H1 (cell line): ENCODE results near the gene DENND2C. TPM values are rescaled to one million over a fixed set of nuclear protein-coding genes. Genes with fewer than 3 reads are reported as not detected.

Experiments
- EP300 ChIP-seq, 2 experiments: IDR thresholded peaks; 1 replicate in 1 of 2; 2 replicates in 1 of 2; pipeline ENCODE4 v1.6.1; 2011 to 2012; ENCODE audit warnings: low read depth in 2 of 2, low read length in 2 of 2, mild to moderate bottlenecking in 2 of 2, borderline replicate concordance in 1 of 2, inconsistent platforms in 1 of 2, moderate library complexity in 1 of 2
- EZH2 ChIP-seq: fragments of 200-600 bp; sonication (generic); IDR thresholded peaks from 2 replicates; pipeline ENCODE4 v1.7.1; 2012; ENCODE audit warnings: low read depth, mild to moderate bottlenecking, moderate library complexity, low read length, inconsistent platforms; ENCODE audit not compliant: severe bottlenecking
- GABPA ChIP-seq: IDR thresholded peaks from 2 replicates; pipeline ENCODE4 v1.6.1; 2011; ENCODE audit warnings: mild to moderate bottlenecking, low read length, moderate library complexity, borderline replicate concordance; ENCODE audit not compliant: insufficient read depth
- GTF2F1 ChIP-seq: IDR thresholded peaks from 2 replicates; pipeline ENCODE4 v1.6.1; 2012; ENCODE audit warnings: low read depth, low read length, improper control_type of control experiment, borderline replicate concordance
- JUN ChIP-seq: IDR thresholded peaks from 2 replicates; pipeline ENCODE4 v1.6.1; 2011; ENCODE audit warnings: low read depth, mild to moderate bottlenecking, improper control_type of control experiment, low read length
- JUND ChIP-seq: IDR thresholded peaks from 2 replicates; pipeline ENCODE4 v1.6.1; 2011; ENCODE audit warnings: mild to moderate bottlenecking, improper control_type of control experiment, low read length
- KDM5A ChIP-seq: fragments of 200-600 bp; IDR thresholded peaks from 2 replicates; pipeline ENCODE4 v1.7.1; 2012; ENCODE audit warnings: mild to moderate bottlenecking, low read length, inconsistent platforms, mixed read lengths
- SIX5 ChIP-seq: IDR thresholded peaks from 2 replicates; pipeline ENCODE4 v1.6.1; 2011; ENCODE audit warnings: mild to moderate bottlenecking, low read depth, low read length
- polyA plus RNA-seq, 7 experiments: library from polyadenylated mRNA; depleted of rRNA in 3 of 7; stranded (reverse) in 5 of 7; unstranded in 2 of 7; fragments of >200 nt in 5 of 7; fragments of 200-250 nt in 2 of 7; gene quantifications; 1 replicate in 5 of 7; 2 replicates in 1 of 7; 4 replicates in 1 of 7; pipeline versions ENCODE4 v1.2.1 to v1.2.3, GENCODE V29; 2011 to 2013; ENCODE audit warnings: missing spikeins in 2 of 7, mixed read lengths in 2 of 7
- total RNA-seq: library from RNA; stranded (reverse); fragmentation: NEBNext Ultra II Directional; extraction: Animal tissue kit (Norgen Biotek cat#: 25700); gene quantifications from 2 replicates; pipeline ENCODE4 v1.2.1, GENCODE V29; 2021
- TF ChIP-seq, protein P1 (sequence below): fragments of 300-600 bp; sonication (generic); IDR thresholded peaks from 2 replicates; pipeline ENCODE4 v1.7.1; 2012; ENCODE audit warnings: low read length, moderate library complexity, mild to moderate bottlenecking, inconsistent platforms; ENCODE audit not compliant: insufficient replicate concordance
- TF ChIP-seq, protein P2 (sequence below): IDR thresholded peaks from 2 replicates; pipeline ENCODE4 v1.6.1; 2012; ENCODE audit warnings: low read length, inconsistent platforms

DENND2C gene
- total and polyA plus RNA-seq, 2 of the 8 experiments (the other 6 are each of a cell fraction or from before 2014, with no cell fraction given) = 1.8 to 5.5 TPM

DNA sequence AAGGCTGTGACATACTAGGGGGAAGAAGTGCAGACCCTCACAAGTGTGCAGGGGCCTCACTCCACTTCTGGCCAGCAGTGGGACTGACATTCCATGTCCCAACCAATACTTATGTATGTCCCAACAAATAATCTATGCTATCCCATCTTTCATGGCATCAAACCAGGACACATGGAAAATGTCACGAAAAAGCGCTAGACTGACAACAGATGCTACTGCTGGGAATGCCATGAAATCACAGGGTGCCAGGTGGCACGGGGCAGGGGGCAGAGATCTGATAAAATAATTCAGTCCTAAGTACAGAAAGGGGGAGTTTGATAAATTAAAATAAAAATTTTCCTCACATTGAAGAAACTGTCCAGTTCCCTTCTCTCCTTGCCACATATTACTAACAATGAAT lies 60.8 kb downstream of the DENND2C start (continued):
- TF ChIP-seq, protein P1, sequence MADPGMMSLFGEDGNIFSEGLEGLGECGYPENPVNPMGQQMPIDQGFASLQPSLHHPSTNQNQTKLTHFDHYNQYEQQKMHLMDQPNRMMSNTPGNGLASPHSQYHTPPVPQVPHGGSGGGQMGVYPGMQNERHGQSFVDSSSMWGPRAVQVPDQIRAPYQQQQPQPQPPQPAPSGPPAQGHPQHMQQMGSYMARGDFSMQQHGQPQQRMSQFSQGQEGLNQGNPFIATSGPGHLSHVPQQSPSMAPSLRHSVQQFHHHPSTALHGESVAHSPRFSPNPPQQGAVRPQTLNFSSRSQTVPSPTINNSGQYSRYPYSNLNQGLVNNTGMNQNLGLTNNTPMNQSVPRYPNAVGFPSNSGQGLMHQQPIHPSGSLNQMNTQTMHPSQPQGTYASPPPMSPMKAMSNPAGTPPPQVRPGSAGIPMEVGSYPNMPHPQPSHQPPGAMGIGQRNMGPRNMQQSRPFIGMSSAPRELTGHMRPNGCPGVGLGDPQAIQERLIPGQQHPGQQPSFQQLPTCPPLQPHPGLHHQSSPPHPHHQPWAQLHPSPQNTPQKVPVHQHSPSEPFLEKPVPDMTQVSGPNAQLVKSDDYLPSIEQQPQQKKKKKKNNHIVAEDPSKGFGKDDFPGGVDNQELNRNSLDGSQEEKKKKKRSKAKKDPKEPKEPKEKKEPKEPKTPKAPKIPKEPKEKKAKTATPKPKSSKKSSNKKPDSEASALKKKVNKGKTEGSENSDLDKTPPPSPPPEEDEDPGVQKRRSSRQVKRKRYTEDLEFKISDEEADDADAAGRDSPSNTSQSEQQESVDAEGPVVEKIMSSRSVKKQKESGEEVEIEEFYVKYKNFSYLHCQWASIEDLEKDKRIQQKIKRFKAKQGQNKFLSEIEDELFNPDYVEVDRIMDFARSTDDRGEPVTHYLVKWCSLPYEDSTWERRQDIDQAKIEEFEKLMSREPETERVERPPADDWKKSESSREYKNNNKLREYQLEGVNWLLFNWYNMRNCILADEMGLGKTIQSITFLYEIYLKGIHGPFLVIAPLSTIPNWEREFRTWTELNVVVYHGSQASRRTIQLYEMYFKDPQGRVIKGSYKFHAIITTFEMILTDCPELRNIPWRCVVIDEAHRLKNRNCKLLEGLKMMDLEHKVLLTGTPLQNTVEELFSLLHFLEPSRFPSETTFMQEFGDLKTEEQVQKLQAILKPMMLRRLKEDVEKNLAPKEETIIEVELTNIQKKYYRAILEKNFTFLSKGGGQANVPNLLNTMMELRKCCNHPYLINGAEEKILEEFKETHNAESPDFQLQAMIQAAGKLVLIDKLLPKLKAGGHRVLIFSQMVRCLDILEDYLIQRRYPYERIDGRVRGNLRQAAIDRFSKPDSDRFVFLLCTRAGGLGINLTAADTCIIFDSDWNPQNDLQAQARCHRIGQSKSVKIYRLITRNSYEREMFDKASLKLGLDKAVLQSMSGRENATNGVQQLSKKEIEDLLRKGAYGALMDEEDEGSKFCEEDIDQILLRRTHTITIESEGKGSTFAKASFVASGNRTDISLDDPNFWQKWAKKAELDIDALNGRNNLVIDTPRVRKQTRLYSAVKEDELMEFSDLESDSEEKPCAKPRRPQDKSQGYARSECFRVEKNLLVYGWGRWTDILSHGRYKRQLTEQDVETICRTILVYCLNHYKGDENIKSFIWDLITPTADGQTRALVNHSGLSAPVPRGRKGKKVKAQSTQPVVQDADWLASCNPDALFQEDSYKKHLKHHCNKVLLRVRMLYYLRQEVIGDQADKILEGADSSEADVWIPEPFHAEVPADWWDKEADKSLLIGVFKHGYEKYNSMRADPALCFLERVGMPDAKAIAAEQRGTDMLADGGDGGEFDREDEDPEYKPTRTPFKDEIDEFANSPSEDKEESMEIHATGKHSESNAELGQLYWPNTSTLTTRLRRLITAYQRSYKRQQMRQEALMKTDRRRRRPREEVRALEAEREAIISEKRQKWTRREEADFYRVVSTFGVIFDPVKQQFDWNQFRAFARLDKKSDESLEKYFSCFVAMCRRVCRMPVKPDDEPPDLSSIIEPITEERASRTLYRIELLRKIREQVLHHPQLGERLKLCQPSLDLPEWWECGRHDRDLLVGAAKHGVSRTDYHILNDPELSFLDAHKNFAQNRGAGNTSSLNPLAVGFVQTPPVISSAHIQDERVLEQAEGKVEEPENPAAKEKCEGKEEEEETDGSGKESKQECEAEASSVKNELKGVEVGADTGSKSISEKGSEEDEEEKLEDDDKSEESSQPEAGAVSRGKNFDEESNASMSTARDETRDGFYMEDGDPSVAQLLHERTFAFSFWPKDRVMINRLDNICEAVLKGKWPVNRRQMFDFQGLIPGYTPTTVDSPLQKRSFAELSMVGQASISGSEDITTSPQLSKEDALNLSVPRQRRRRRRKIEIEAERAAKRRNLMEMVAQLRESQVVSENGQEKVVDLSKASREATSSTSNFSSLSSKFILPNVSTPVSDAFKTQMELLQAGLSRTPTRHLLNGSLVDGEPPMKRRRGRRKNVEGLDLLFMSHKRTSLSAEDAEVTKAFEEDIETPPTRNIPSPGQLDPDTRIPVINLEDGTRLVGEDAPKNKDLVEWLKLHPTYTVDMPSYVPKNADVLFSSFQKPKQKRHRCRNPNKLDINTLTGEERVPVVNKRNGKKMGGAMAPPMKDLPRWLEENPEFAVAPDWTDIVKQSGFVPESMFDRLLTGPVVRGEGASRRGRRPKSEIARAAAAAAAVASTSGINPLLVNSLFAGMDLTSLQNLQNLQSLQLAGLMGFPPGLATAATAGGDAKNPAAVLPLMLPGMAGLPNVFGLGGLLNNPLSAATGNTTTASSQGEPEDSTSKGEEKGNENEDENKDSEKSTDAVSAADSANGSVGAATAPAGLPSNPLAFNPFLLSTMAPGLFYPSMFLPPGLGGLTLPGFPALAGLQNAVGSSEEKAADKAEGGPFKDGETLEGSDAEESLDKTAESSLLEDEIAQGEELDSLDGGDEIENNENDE = no peak
- TF ChIP-seq, protein P2, sequence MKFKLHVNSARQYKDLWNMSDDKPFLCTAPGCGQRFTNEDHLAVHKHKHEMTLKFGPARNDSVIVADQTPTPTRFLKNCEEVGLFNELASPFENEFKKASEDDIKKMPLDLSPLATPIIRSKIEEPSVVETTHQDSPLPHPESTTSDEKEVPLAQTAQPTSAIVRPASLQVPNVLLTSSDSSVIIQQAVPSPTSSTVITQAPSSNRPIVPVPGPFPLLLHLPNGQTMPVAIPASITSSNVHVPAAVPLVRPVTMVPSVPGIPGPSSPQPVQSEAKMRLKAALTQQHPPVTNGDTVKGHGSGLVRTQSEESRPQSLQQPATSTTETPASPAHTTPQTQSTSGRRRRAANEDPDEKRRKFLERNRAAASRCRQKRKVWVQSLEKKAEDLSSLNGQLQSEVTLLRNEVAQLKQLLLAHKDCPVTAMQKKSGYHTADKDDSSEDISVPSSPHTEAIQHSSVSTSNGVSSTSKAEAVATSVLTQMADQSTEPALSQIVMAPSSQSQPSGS = no peak
- TF ChIP-seq SIX5 = no peak
- no peak for TF ChIP-seq KDM5A
- TF ChIP-seq EP300 (IDR thresholded peaks at IDR 0.05; ENCODE audit: borderline replicate concordance in 1 of 2, low read depth in 2 of 2, low read length in 2 of 2) = no peak
- TF ChIP-seq EZH2 = no peak
- TF ChIP-seq GABPA = no peak
- TF ChIP-seq GTF2F1 = no peak
- no peak for TF ChIP-seq JUN
- TF ChIP-seq JUND = no peak
